HEK293 (cell line): ENCODE data around the gene HNRNPL.
A peak's percentile ranks its signal among the peaks of the same experiment; 100 is the strongest.
"Not testable (repeated sequence)": the region's sequence is repeated elsewhere in the genome, so short reads cannot be mapped to it uniquely, and the experiment has no call there.

Experiments
- CTCF ChIA-PET: fragments of 350-600 bp; formaldehyde crosslinking; extraction: SDS; loops from one replicate; lab custom pipeline; 2021; ENCODE audit warnings: antibody characterized with exemption; lab: Yijun Ruan, JAX
- POLR2A ChIA-PET: fragments of 300-600 bp; formaldehyde crosslinking; extraction: SDS; loops from one replicate; lab custom pipeline; 2020; ENCODE audit warnings: antibody characterized with exemption, inconsistent platforms; lab: Yijun Ruan, JAX
- H3K27ac ChIP-seq: fragments of 200-500 bp; sonication (Bioruptor generic); 2 replicates; pipeline ENCODE4 v1.5.1; 2014; ENCODE audit warnings: low read depth, low read length, control low read depth, inconsistent platforms; ENCODE audit errors: extremely low read depth
- H3K36me3 ChIP-seq, 2 experiments: fragments of 200-500 bp in 1 of 2; sonication (Bioruptor generic) in 1 of 2; 1 replicate in 1 of 2; 2 replicates in 1 of 2; pipeline ENCODE4 v1.5.1; 2014 to 2017; ENCODE audit warnings: inconsistent platforms in 2 of 2, low read length in 2 of 2; ENCODE audit not compliant: control insufficient read depth in 2 of 2, insufficient read depth in 1 of 2
- H3K4me1 ChIP-seq: fragments of 200-500 bp; sonication (Bioruptor generic); 2 replicates; pipeline ENCODE4 v1.5.1; 2014; ENCODE audit warnings: mild to moderate bottlenecking, low read length, inconsistent platforms; ENCODE audit not compliant: control insufficient read depth, insufficient read depth
- H3K4me3 ChIP-seq: 2 replicates; pipeline ENCODE4 v1.5.1; 2011; ENCODE audit warnings: low read depth, mild to moderate bottlenecking, control low read depth, low read length, moderate library complexity
- H3K9me3 ChIP-seq: fragments of 200-500 bp; sonication (Bioruptor generic); 2 replicates; pipeline ENCODE4 v1.5.1; 2014; ENCODE audit warnings: low read depth, low read length, inconsistent platforms; ENCODE audit not compliant: control insufficient read depth, insufficient read depth
- AEBP2 ChIP-seq: fragments of 450-650 bp; formaldehyde crosslinking; IDR thresholded peaks from 2 replicates; pipeline ENCODE4 v1.5.1; 2016; ENCODE audit warnings: missing biosample characterization, missing genetic modification characterization, borderline replicate concordance
- GLIS1 ChIP-seq: fragments of 450-650 bp; formaldehyde crosslinking; IDR thresholded peaks from 2 replicates; pipeline ENCODE4 v1.5.1; 2016; ENCODE audit warnings: missing biosample characterization, missing genetic modification characterization
- KLF1 ChIP-seq: fragments of 450-650 bp; formaldehyde crosslinking; IDR thresholded peaks from 2 replicates; pipeline ENCODE4 v1.5.1; 2016; ENCODE audit warnings: missing biosample characterization, missing genetic modification characterization
- KLF9 ChIP-seq: fragments of 450-650 bp; formaldehyde crosslinking; IDR thresholded peaks from 2 replicates; pipeline ENCODE4 v1.5.1; 2016; ENCODE audit warnings: missing biosample characterization, missing genetic modification characterization, low read depth
- RBAK ChIP-seq: fragments of 450-650 bp; formaldehyde crosslinking; IDR thresholded peaks from 2 replicates; pipeline ENCODE4 v1.5.1; 2016; ENCODE audit warnings: missing biosample characterization, missing genetic modification characterization
- SP7 ChIP-seq: fragments of 450-650 bp; formaldehyde crosslinking; IDR thresholded peaks from 2 replicates; pipeline ENCODE4 v1.5.1; 2016; ENCODE audit warnings: missing biosample characterization, missing genetic modification characterization
- ZBTB8A ChIP-seq: fragments of 450-650 bp; formaldehyde crosslinking; IDR thresholded peaks from 2 replicates; pipeline ENCODE4 v1.5.1; 2016; ENCODE audit warnings: missing biosample characterization, missing genetic modification characterization
- ZFHX2 ChIP-seq: fragments of 450-650 bp; formaldehyde crosslinking; conservative IDR thresholded peaks from 2 replicates; pipeline ENCODE4 v1.5.1; 2016; ENCODE audit warnings: missing biosample characterization, missing genetic modification characterization
- ZNF112 ChIP-seq: fragments of 450-650 bp; formaldehyde crosslinking; IDR thresholded peaks from 2 replicates; pipeline ENCODE4 v1.5.0; 2017; ENCODE audit warnings: missing biosample characterization, missing genetic modification characterization
- ZNF121 ChIP-seq: fragments of 450-650 bp; formaldehyde crosslinking; IDR thresholded peaks from 2 replicates; pipeline ENCODE4 v1.5.1; 2016; ENCODE audit warnings: missing biosample characterization, missing genetic modification characterization
- ZNF169 ChIP-seq: fragments of 450-650 bp; formaldehyde crosslinking; IDR thresholded peaks from 2 replicates; pipeline ENCODE4 v1.5.1; 2016; ENCODE audit warnings: missing biosample characterization, missing genetic modification characterization
- ZNF202 ChIP-seq: fragments of 450-650 bp; formaldehyde crosslinking; IDR thresholded peaks from 2 replicates; pipeline ENCODE4 v1.5.1; 2016; ENCODE audit warnings: missing biosample characterization, missing genetic modification characterization, borderline replicate concordance
- ZNF211 ChIP-seq: fragments of 450-650 bp; formaldehyde crosslinking; IDR thresholded peaks from 2 replicates; pipeline ENCODE4 v1.5.1; 2016; ENCODE audit warnings: low read depth, missing biosample characterization, missing genetic modification characterization
- ZNF555 ChIP-seq: fragments of 450-650 bp; formaldehyde crosslinking; conservative IDR thresholded peaks from 2 replicates; pipeline ENCODE4 v1.5.1; 2017; ENCODE audit warnings: missing biosample characterization, mild to moderate bottlenecking, missing genetic modification characterization, inconsistent platforms
- ZNF610 ChIP-seq: fragments of 450-650 bp; formaldehyde crosslinking; IDR thresholded peaks from 2 replicates; pipeline ENCODE4 v1.5.1; 2016; ENCODE audit warnings: missing biosample characterization, missing genetic modification characterization, borderline replicate concordance
- ZNF664 ChIP-seq: fragments of 450-650 bp; formaldehyde crosslinking; IDR thresholded peaks from 2 replicates; pipeline ENCODE4 v1.5.1; 2016; ENCODE audit warnings: missing biosample characterization, missing genetic modification characterization
- ZNF747 ChIP-seq: fragments of 450-650 bp; formaldehyde crosslinking; IDR thresholded peaks from 2 replicates; pipeline ENCODE4 v1.5.1; 2016; ENCODE audit warnings: missing biosample characterization, missing genetic modification characterization
- TF ChIP-seq, protein P1 (sequence below): fragments of 450-650 bp; formaldehyde crosslinking; IDR thresholded peaks from 2 replicates; pipeline ENCODE4 v1.5.1; 2016; ENCODE audit warnings: missing biosample characterization, missing genetic modification characterization

Gene HNRNPL

GRCh38 chr19:38825936-38826335, 23.9 kb downstream of the HNRNPL start:
- H3K27ac ChIP-seq, CTCF ChIA-PET, H3K4me1 ChIP-seq, H3K9me3 ChIP-seq, H3K4me3 ChIP-seq: not testable (repeated sequence)
- POLR2A ChIA-PET = interaction anchor here (0.6 kb wide), 1 partner anchor 38 kb away, joined by 3 read pairs; no protein-coding TSS in a partner anchor
- peaks cover 39 to 43% of the 10 kb centered on the region in 2 experiments for H3K36me3 ChIP-seq

DNA sequence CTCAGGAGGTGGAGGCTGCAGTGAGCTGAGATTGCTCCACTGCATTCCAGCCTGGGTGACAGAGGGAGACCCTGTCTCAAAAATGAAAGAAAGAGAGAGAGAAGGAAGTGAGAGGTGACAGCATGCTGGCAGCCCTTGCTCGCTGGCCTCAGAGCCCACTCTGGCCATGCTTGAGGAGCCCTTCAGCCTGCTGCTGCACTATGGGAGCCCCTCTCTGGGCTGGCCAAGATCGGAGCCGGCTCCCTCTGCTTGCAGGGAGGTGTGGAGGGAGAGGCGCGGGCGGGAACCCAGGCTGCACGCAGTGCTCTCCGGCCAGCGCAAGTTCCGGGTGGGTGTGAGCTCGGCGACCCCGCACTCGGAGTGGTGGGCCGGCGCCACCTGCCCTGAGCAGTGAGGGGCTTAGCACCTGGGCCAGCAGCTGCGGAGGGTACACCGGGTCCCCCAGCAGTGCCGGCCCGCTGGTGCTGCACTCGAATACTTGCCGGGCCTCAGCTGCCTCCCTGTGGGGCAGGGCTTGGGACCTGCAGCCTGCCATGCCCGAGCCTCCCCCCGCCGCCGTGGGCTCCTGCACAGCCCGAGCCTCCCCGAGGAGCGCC, 28.5 kb downstream of the HNRNPL start:
- H3K36me3 ChIP-seq = peaks cover 12 to 29% of the 10 kb centered on the region in 2 experiments; a peak in 2 of 3 replicates
- H3K9me3 ChIP-seq, H3K4me3 ChIP-seq, H3K27ac ChIP-seq, H3K4me1 ChIP-seq: not testable (repeated sequence)
- TF ChIP-seq ZNF211 (0 out of 2 replicates have a peak, but pooled peaks have one; percentile 55), ZNF202 (tag by site-specific recombination) (peak; percentile 47; the same call in 1 of the 2 replicates), ZNF112 (tag by site-specific recombination) (0 out of 2 replicates have a peak, but pooled peaks have one; percentile 22), ZNF610 (tag by site-specific recombination) (peak; percentile 87), KLF9 (tag by site-specific recombination) (peak; percentile 26; the same call in 1 of the 2 replicates), RBAK (tag by site-specific recombination) (peak; percentile 92), ZBTB8A (tag by site-specific recombination) (peak; percentile 39; the same call in 1 of the 2 replicates), ZNF169 (tag by site-specific recombination) (peak; percentile 84; the same call in 1 of the 2 replicates)
- ChIA-PET POLR2A (interaction anchor here (0.6 to 1.6 kb wide), 4 partner anchors 10 to 531 kb away, joined by 3 to 9 read pairs (median 4); partner anchors contain the start of gene ECH1), CTCF (interaction anchor here (0.7 to 1.1 kb wide), 2 partner anchors 14 to 184 kb away, joined by 3 to 4 read pairs; no protein-coding TSS in a partner anchor)

DNA sequence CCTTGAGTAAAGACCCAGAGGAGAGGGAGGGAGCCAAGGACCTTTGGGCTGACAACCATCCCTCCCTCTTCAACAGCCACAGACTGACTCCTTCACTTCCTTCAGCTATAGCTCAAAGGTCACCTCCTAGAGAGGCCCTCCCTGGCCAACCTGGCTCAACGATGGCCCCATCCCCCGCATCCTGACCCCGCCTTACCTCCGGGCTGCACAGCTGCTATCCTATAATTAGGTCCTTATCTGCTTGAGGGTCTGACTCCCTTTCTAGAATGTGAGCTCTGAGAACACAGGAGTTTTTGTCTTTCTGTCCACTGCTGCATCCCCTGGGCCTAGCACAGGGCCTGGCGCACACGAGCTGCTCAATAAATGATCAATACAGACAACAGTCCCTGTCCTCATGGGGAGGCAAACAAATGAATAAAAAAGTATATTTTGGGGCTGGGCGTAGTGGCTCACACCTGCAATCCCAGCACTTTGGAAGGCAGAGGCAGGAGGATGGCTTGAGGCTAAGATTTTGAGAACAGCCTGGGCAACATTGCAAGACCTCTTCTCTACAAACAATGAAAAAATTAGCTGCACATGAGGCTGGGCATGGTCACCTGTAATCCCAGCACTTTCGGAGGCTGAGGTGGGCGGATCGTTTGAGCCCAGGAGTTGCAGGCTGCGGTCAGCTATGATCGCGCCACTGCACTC, 30.4 kb downstream of the HNRNPL start:
- POLR2A ChIA-PET = interaction anchor here (0.5 to 1.6 kb wide), 7 partner anchors 11 to 400 kb away, joined by 3 to 6 read pairs (median 4); partner anchors contain the start of genes ECH1 and HNRNPL
- peaks cover 19 to 33% of the 10 kb centered on the region in 2 experiments for H3K36me3 ChIP-seq
- peak overlapping the region; percentile 17; the same call in 1 of the 2 replicates for H3K27ac ChIP-seq

More for the DNA sequence above, 30.4 kb downstream of the HNRNPL start:
- Histone ChIP-seq H3K4me1 (peaks cover 7% of the 10 kb centered on the region), H3K9me3 (no peaks in the 10 kb centered on the region), H3K4me3 (no peak overlapping the region)
- CTCF ChIA-PET = interaction anchor here (1.2 kb wide), 1 partner anchor 50 kb away, joined by 3 read pairs; no protein-coding TSS in a partner anchor
- TF ChIP-seq ZNF747 (tag by site-specific recombination) = no peak
- TF ChIP-seq, protein P1, sequence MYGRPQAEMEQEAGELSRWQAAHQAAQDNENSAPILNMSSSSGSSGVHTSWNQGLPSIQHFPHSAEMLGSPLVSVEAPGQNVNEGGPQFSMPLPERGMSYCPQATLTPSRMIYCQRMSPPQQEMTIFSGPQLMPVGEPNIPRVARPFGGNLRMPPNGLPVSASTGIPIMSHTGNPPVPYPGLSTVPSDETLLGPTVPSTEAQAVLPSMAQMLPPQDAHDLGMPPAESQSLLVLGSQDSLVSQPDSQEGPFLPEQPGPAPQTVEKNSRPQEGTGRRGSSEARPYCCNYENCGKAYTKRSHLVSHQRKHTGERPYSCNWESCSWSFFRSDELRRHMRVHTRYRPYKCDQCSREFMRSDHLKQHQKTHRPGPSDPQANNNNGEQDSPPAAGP (tag by site-specific recombination) = 0 out of 2 replicates have a peak, but pooled peaks have one; percentile 26
- peak; percentile 62; the same call in 1 of the 2 replicates for TF ChIP-seq SP7
- TF ChIP-seq KLF1 = peak; percentile 59
- TF ChIP-seq GLIS1 (tag by site-specific recombination) = peak; percentile 37; the same call in 1 of the 2 replicates
- 0 out of 2 replicates have a peak, but pooled peaks have one; percentile 21 for TF ChIP-seq ZNF664 (tag by site-specific recombination)
- TF ChIP-seq ZNF555 (tag by site-specific recombination) = no peak
- no peak for TF ChIP-seq AEBP2 (tag by site-specific recombination)
- TF ChIP-seq ZNF121 (tag by site-specific recombination) = peak; percentile 92
- TF ChIP-seq ZFHX2 (tag by site-specific recombination) = 0 out of 2 replicates have a peak, but pooled peaks have one; percentile 17
